ENCODE data around the gene REG3G. TPM values are rescaled to one million over a fixed set of nuclear protein-coding genes. Genes with fewer than 3 reads are reported as not detected.

REG3G gene
- not detected for total RNA-seq

GRCh38 chr2:79025421-79025820 is at the start of gene REG3G:
Gene REG3G (plus strand): TSS chr2:79025702. CDS start chr2:79026094, 392 bp downstream.
- H3K4me3 ChIP-seq: no peak within 1 kb of the TSS
- no peaks in the 10 kb centered on the region for H3K36me3 ChIP-seq
- WGBS, 2 donors (ENCODE audit: low coverage in 1 of 2): 49 to 66% methylated on average over 3 of the region's 3 CpGs
- H3K4me1 ChIP-seq: no peaks in the 10 kb centered on the region
- no peak within 1 kb of the TSS for H3K27ac ChIP-seq
- ATAC-seq: no peak
- H3K27me3 ChIP-seq: peaks cover 15% of the 10 kb centered on the region
- TF ChIP-seq CTCF (IDR thresholded peaks at IDR 0.05): no peak
- no peak for TF ChIP-seq EP300 (IDR thresholded peaks at IDR 0.05)
- no peak for TF ChIP-seq POLR2A (IDR thresholded peaks at IDR 0.05)
- H3K9me3 ChIP-seq: no peaks in the 10 kb centered on the region

GRCh38 chr2:78977661-78978145 is 47.8 kb upstream of the REG3G start:
- no peak for ATAC-seq
- no peak overlapping the region for H3K4me3 ChIP-seq
- no peak overlapping the region for H3K27ac ChIP-seq
- H3K27me3 ChIP-seq: peaks cover 13% of the 10 kb centered on the region
- TF ChIP-seq CTCF (IDR thresholded peaks at IDR 0.05) (no peak), EP300 (IDR thresholded peaks at IDR 0.05) (no peak), POLR2A (IDR thresholded peaks at IDR 0.05) (no peak), POLR2AphosphoS5 (IDR thresholded peaks at IDR 0.05) (no peak)
- no peaks in the 10 kb centered on the region for H3K36me3 ChIP-seq
- no peaks in the 10 kb centered on the region for H3K4me1 ChIP-seq
- WGBS, 2 donors (ENCODE audit: low coverage in 1 of 2): 78 to 92% methylated on average over 2 to 4 of the region's 4 CpGs
- H3K9me3 ChIP-seq: no peaks in the 10 kb centered on the region

GRCh38 chr2:78978340-78978739 is 47.2 kb upstream of the REG3G start:
- TF ChIP-seq POLR2A (IDR thresholded peaks at IDR 0.05) (no peak), POLR2AphosphoS5 (IDR thresholded peaks at IDR 0.05) (no peak)
- H3K4me3 ChIP-seq: no peak overlapping the region
- no peak for ATAC-seq
- no peaks in the 10 kb centered on the region for H3K9me3 ChIP-seq
- H3K27me3 ChIP-seq: peaks cover 13% of the 10 kb centered on the region
- H3K36me3 ChIP-seq: no peaks in the 10 kb centered on the region
- no peaks in the 10 kb centered on the region for H3K4me1 ChIP-seq
- no peak overlapping the region for H3K27ac ChIP-seq

- TF ChIP-seq EP300 (IDR thresholded peaks at IDR 0.05) (no peak), CTCF (IDR thresholded peaks at IDR 0.05) (peak; percentile 29 to 65 (median 41))
- no peaks in the 10 kb centered on the region for H3K9me3 ChIP-seq
- WGBS, 2 donors (ENCODE audit: low coverage in 1 of 2): 26 to 35% methylated on average over 7 to 9 of the region's 9 CpGs
- ATAC-seq: no peak
- no peaks in the 10 kb centered on the region for H3K36me3 ChIP-seq
- no peak overlapping the region for H3K4me3 ChIP-seq
- no peak overlapping the region for H3K27ac ChIP-seq
- H3K27me3 ChIP-seq: peaks cover 19% of the 10 kb centered on the region
- no peaks in the 10 kb centered on the region for H3K4me1 ChIP-seq
Observed at GRCh38 chr2:78979380-78980151, 45.9 kb upstream of the REG3G start.

- H3K4me1 ChIP-seq: no peaks in the 10 kb centered on the region
- TF ChIP-seq POLR2A (IDR thresholded peaks at IDR 0.05): no peak
- TF ChIP-seq EP300 (IDR thresholded peaks at IDR 0.05): no peak
- TF ChIP-seq CTCF (IDR thresholded peaks at IDR 0.05): no peak
- no peak for TF ChIP-seq POLR2AphosphoS5 (IDR thresholded peaks at IDR 0.05)
Observed at GRCh38 chr2:78980152-78980465, 45.4 kb upstream of the REG3G start.

More at GRCh38 chr2:78980152-78980465, 45.4 kb upstream of the REG3G start:
- ATAC-seq: no peak
- Histone ChIP-seq H3K4me3 (no peak overlapping the region), H3K27ac (no peak overlapping the region), H3K9me3 (no peaks in the 10 kb centered on the region), H3K27me3 (peaks cover 19% of the 10 kb centered on the region), H3K36me3 (no peaks in the 10 kb centered on the region)
- WGBS, 2 donors (ENCODE audit: low coverage in 1 of 2): 11 to 41% methylated on average over 1 of the region's 1 CpG
